Panc1 (cell line): ENCODE results near the gene UGT1A7. TPM values are rescaled to one million over a fixed set of nuclear protein-coding genes. Genes with fewer than 3 reads are reported as not detected.
"Not testable (repeated sequence)": the region's sequence is repeated elsewhere in the genome, so short reads cannot be mapped to it uniquely, and the experiment has no call there.

Experiments
- ATAC-seq: fragments of 200-7000 bp; cut with Tn5 transposase; 2 replicates; pipeline ENCODE4 v1.9.1; 2020; ENCODE audit warnings: mild to moderate bottlenecking, moderate library complexity
- BruUV-seq: library from RNA; stranded (reverse); fragments of 400-500 nt; replicated peaks from 2 replicates; lab custom pipeline; 2021; lab: Mats Ljungman, UMichigan
- CTCF ChIA-PET: fragments of 300-600 bp; sonication (Branson Sonifier 250); formaldehyde crosslinking; loops from one replicate; lab custom pipeline; 2022; ENCODE audit warnings: antibody characterized with exemption; lab: Charles Lee
- POLR2A ChIA-PET: fragments of 300-600 bp; sonication (Branson Sonifier 250); formaldehyde crosslinking; loops from one replicate; lab custom pipeline; 2022; ENCODE audit warnings: antibody characterized with exemption; lab: Charles Lee
- DNase-seq: peaks from one replicate; pipeline ENCODE4 v3.0.0-alpha.2; 2010; ENCODE audit warnings: low read depth, low spot score
- H3K27ac ChIP-seq: 2 replicates; pipeline ENCODE4 v1.5.1; 2011; ENCODE audit warnings: mild to moderate bottlenecking, low read length, inconsistent platforms
- H3K27me3 ChIP-seq: fragments of 200-500 bp; sonication (Bioruptor generic); 2 replicates; pipeline ENCODE4 v1.6.0; 2014; ENCODE audit warnings: low read length, inconsistent platforms; ENCODE audit not compliant: control insufficient read depth, insufficient read depth
- H3K36me3 ChIP-seq: fragments of 200-500 bp; sonication (Bioruptor generic); 2 replicates; pipeline ENCODE4 v1.5.1; 2014; ENCODE audit warnings: inconsistent platforms, mild to moderate bottlenecking, low read length, moderate library complexity; ENCODE audit not compliant: control insufficient read depth, insufficient read depth
- H3K4me1 ChIP-seq: 2 replicates; pipeline ENCODE4 v1.5.1; 2011; ENCODE audit warnings: inconsistent platforms, mild to moderate bottlenecking, low read length, moderate library complexity; ENCODE audit not compliant: control insufficient read depth, insufficient read depth
- H3K4me3 ChIP-seq, 2 experiments: 2 replicates each; pipeline ENCODE4 v1.5.1; 2011 to 2012; ENCODE audit warnings: low read depth in 2 of 2, low read length in 2 of 2, mild to moderate bottlenecking in 2 of 2, inconsistent platforms in 1 of 2, moderate library complexity in 1 of 2
- H3K9me3 ChIP-seq: fragments of 200-500 bp; sonication (Bioruptor generic); 2 replicates; pipeline ENCODE4 v1.5.1; 2014; ENCODE audit warnings: low read depth, mild to moderate bottlenecking, inconsistent platforms, low read length, moderate library complexity; ENCODE audit not compliant: control insufficient read depth, insufficient read depth
- CTCF ChIP-seq: fragments of 450-650 bp; IDR thresholded peaks from 2 replicates; pipeline ENCODE4 v1.5.1; 2017; ENCODE audit warnings: mild to moderate bottlenecking
- POLR2AphosphoS5 ChIP-seq: IDR thresholded peaks from 2 replicates; pipeline ENCODE4 v1.6.1; 2012; ENCODE audit warnings: mild to moderate bottlenecking, low read depth, low read length, moderate library complexity
- REST ChIP-seq, 2 experiments: IDR thresholded peaks; 2 replicates each; pipeline ENCODE4 v1.6.1; 2011 to 2012; ENCODE audit warnings: low read depth in 2 of 2, control low read depth in 1 of 2, low read length in 1 of 2, mild to moderate bottlenecking in 1 of 2, moderate library complexity in 1 of 2; ENCODE audit not compliant: insufficient read depth in 1 of 2
- SIN3A ChIP-seq: IDR thresholded peaks from 2 replicates; pipeline ENCODE4 v1.6.1; 2012; ENCODE audit warnings: low read depth, mild to moderate bottlenecking, low read length, moderate library complexity, borderline replicate concordance; ENCODE audit not compliant: insufficient read depth
- TCF7L2 ChIP-seq: IDR thresholded peaks from 2 replicates; pipeline ENCODE4 v1.6.1; 2011; ENCODE audit warnings: mild to moderate bottlenecking, low read depth, low read length, inconsistent platforms
- in situ Hi-C: cut with HindIII; loops from 2 replicates; pipeline ENCODE4 v1.10.0; 2016; ENCODE audit warnings: low sequenced_read_pairs, low pct_unique_long_range_greater_than_20kb
- intact Hi-C: fragments of 100-400 bp; cut with micrococcal nuclease; formaldehyde crosslinking; loops from one replicate; pipeline ENCODE4 v1.10.0; 2022; ENCODE audit not compliant: unreplicated experiment
- total RNA-seq: library from RNA; stranded (reverse); gene quantifications from one replicate; pipeline ENCODE4 v1.2.1, GENCODE V29; 2021; ENCODE audit not compliant: unreplicated experiment

Gene UGT1A7
- total RNA-seq, 1 experiment from 2014 or later = not detected

- Histone ChIP-seq H3K27me3 (no peaks in the 10 kb centered on the region; the same call in 1 of the 2 replicates), H3K4me1 (no peaks in the 10 kb centered on the region), H3K9me3 (no peaks in the 10 kb centered on the region), H3K4me3 (no peak overlapping the region), H3K36me3 (no peaks in the 10 kb centered on the region), H3K27ac (no peak overlapping the region)
- BruUV-seq = no TSS peak
- ChIA-PET CTCF (no interaction called here), POLR2A (no interaction called here)
- intact Hi-C loops (no loop called here), in situ Hi-C loops (no loop called here)
- DNase-seq = no peak
- ATAC-seq = no peak
- TF ChIP-seq REST (IDR thresholded peaks at IDR 0.05; ENCODE audit: insufficient read depth in 1 of 2, low read depth in 2 of 2, low read length in 1 of 2) (no peak), CTCF (no peak), POLR2AphosphoS5 (no peak), SIN3A (no peak), TCF7L2 (no peak)
Measured at GRCh38 chr2:233654501-233654900, 27.2 kb upstream of the UGT1A7 start.

GRCh38 chr2:233655043-233655442 is 26.7 kb upstream of the UGT1A7 start:
- Histone ChIP-seq H3K27ac (no peak overlapping the region), H3K27me3 (peaks cover 2% of the 10 kb centered on the region), H3K4me3 (no peak overlapping the region), H3K9me3 (no peaks in the 10 kb centered on the region), H3K4me1 (no peaks in the 10 kb centered on the region), H3K36me3 (no peaks in the 10 kb centered on the region)
- intact Hi-C loops (no loop called here), in situ Hi-C loops (no loop called here)
- POLR2A ChIA-PET = no interaction called here
- CTCF ChIA-PET = no interaction called here
- no peak for DNase-seq
- no peak for ATAC-seq
- no peak for TF ChIP-seq REST (IDR thresholded peaks at IDR 0.05; ENCODE audit: insufficient read depth in 1 of 2, low read depth in 2 of 2, low read length in 1 of 2)
- TF ChIP-seq SIN3A = no peak
- no peak for TF ChIP-seq TCF7L2
- TF ChIP-seq POLR2AphosphoS5 = no peak
- TF ChIP-seq CTCF = no peak
- BruUV-seq = no TSS peak

GRCh38 chr2:233655943-233656342 is 25.8 kb upstream of the UGT1A7 start:
- H3K27me3 ChIP-seq, POLR2A ChIA-PET, H3K27ac ChIP-seq, DNase-seq, H3K9me3 ChIP-seq, intact Hi-C loops, H3K4me1 ChIP-seq, BruUV-seq, H3K36me3 ChIP-seq, H3K4me3 ChIP-seq, ATAC-seq, CTCF ChIA-PET, in situ Hi-C loops: not testable (repeated sequence)
